Ovary (tissue), 3 donors: Measurements from ENCODE around the gene SORBS1.

Source experiments
- POLR2A ChIP-seq: fragments of 450-650 bp; IDR thresholded peaks from one replicate; pipeline ENCODE4 v1.6.1; 2017; ENCODE audit warnings: antibody characterized with exemption, mild to moderate bottlenecking, moderate library complexity
- TF ChIP-seq, protein P1 (sequence below), 3 donors: fragments of 450-650 bp in 2 of 3; fragments of 200-600 bp in 1 of 3; IDR thresholded peaks; one replicate each; pipeline versions ENCODE4 v1.5.1 to v1.8.0; 2016 to 2022; ENCODE audit warnings: antibody characterized with exemption in 3 of 3, mild to moderate bottlenecking in 1 of 3
- donor health status: DM: no; HTN: no; CAD: no.

DNA sequence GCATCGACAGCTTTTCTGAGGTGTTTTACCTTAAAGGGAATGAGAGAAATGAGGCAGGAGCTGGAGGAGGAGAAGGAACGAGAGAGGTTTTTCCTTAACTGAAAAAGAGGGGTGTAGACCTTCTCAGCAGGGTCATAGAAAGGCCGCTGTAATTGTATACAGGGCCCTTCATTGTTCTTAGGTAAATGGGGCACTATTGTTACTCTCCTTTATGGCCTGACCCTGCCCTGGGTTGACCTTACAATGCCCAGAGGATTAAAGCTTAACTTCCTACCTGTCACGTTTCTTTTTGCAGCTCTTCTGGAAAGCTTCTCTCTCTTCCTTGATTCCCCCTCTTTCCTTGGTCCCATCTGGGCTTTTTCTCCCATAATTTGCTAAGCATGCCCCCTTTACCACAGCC is 256.7 kb downstream of the SORBS1 start:
- no peak for TF ChIP-seq POLR2A
- TF ChIP-seq, protein P1, sequence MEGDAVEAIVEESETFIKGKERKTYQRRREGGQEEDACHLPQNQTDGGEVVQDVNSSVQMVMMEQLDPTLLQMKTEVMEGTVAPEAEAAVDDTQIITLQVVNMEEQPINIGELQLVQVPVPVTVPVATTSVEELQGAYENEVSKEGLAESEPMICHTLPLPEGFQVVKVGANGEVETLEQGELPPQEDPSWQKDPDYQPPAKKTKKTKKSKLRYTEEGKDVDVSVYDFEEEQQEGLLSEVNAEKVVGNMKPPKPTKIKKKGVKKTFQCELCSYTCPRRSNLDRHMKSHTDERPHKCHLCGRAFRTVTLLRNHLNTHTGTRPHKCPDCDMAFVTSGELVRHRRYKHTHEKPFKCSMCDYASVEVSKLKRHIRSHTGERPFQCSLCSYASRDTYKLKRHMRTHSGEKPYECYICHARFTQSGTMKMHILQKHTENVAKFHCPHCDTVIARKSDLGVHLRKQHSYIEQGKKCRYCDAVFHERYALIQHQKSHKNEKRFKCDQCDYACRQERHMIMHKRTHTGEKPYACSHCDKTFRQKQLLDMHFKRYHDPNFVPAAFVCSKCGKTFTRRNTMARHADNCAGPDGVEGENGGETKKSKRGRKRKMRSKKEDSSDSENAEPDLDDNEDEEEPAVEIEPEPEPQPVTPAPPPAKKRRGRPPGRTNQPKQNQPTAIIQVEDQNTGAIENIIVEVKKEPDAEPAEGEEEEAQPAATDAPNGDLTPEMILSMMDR (IDR thresholded peaks at IDR 0.05), result no peak
